Gastrocnemius medialis (tissue), 4 donors: ENCODE data around the gene IQGAP3.

Experiments
- POLR2A ChIP-seq, 2 donors: fragments of 450-650 bp; IDR thresholded peaks; one replicate each; pipeline ENCODE4 v1.6.1; 2017; ENCODE audit warnings: antibody characterized with exemption in 2 of 2, mild to moderate bottlenecking in 2 of 2, moderate library complexity in 2 of 2
- TF ChIP-seq, protein P1 (sequence below), 5 experiments: fragments of 450-650 bp in 3 of 5; fragments of 200-600 bp in 2 of 5; sonication (generic) in 2 of 5; IDR thresholded peaks in 4 of 5; conservative IDR thresholded peaks in 1 of 5; 1 replicate in 4 of 5; 2 replicates in 1 of 5; pipeline ENCODE4 v1.5.1; 2016 to 2019; ENCODE audit warnings: antibody characterized with exemption in 5 of 5, mild to moderate bottlenecking in 3 of 5, moderate library complexity in 3 of 5

GRCh38 chr1:156581661-156582387, 9.5 kb upstream of the IQGAP3 start:
- TF ChIP-seq, protein P1, sequence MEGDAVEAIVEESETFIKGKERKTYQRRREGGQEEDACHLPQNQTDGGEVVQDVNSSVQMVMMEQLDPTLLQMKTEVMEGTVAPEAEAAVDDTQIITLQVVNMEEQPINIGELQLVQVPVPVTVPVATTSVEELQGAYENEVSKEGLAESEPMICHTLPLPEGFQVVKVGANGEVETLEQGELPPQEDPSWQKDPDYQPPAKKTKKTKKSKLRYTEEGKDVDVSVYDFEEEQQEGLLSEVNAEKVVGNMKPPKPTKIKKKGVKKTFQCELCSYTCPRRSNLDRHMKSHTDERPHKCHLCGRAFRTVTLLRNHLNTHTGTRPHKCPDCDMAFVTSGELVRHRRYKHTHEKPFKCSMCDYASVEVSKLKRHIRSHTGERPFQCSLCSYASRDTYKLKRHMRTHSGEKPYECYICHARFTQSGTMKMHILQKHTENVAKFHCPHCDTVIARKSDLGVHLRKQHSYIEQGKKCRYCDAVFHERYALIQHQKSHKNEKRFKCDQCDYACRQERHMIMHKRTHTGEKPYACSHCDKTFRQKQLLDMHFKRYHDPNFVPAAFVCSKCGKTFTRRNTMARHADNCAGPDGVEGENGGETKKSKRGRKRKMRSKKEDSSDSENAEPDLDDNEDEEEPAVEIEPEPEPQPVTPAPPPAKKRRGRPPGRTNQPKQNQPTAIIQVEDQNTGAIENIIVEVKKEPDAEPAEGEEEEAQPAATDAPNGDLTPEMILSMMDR (IDR thresholded peaks at IDR 0.05 in 4 of 5, conservative IDR thresholded peaks at IDR 0.05 in 1 of 5): no peak
- no peak for TF ChIP-seq POLR2A (IDR thresholded peaks at IDR 0.05)
